H1 (cell line): ENCODE measurements around the gene OBSL1. TPM values are rescaled to one million over a fixed set of nuclear protein-coding genes. Genes with fewer than 3 reads are reported as not detected.

ENCODE experiments used
- RNF2 ChIP-seq: fragments of 200-900, 300-1000 bp; sonication (generic); IDR thresholded peaks from 2 replicates; pipeline ENCODE4 v1.7.1; 2016; ENCODE audit warnings: borderline replicate concordance, low read depth, mild to moderate bottlenecking, antibody characterized with exemption, low read length; ENCODE audit not compliant: poor library complexity, severe bottlenecking; ENCODE audit errors: missing control alignments
- SRF ChIP-seq: IDR thresholded peaks from 2 replicates; pipeline ENCODE4 v1.6.1; 2011; ENCODE audit warnings: mild to moderate bottlenecking, low read depth, low read length, moderate library complexity
- polyA plus RNA-seq, 7 experiments: library from polyadenylated mRNA; depleted of rRNA in 3 of 7; stranded (reverse) in 5 of 7; unstranded in 2 of 7; fragments of >200 nt in 5 of 7; fragments of 200-250 nt in 2 of 7; gene quantifications; 1 replicate in 5 of 7; 2 replicates in 1 of 7; 4 replicates in 1 of 7; pipeline versions ENCODE4 v1.2.1 to v1.2.3, GENCODE V29; 2011 to 2013; ENCODE audit warnings: missing spikeins in 2 of 7, mixed read lengths in 2 of 7
- total RNA-seq: library from RNA; stranded (reverse); fragmentation: NEBNext Ultra II Directional; extraction: Animal tissue kit (Norgen Biotek cat#: 25700); gene quantifications from 2 replicates; pipeline ENCODE4 v1.2.1, GENCODE V29; 2021
- TF ChIP-seq, protein P1 (sequence below): IDR thresholded peaks from 2 replicates; pipeline ENCODE4 v1.6.1; 2011; ENCODE audit warnings: low read length, improper control_type of control experiment
- TF ChIP-seq, protein P2 (sequence below): IDR thresholded peaks from 2 replicates; pipeline ENCODE4 v1.6.1; 2012; ENCODE audit warnings: low read length, inconsistent platforms
- TF ChIP-seq, protein P3 (sequence below): fragments of 300-600 bp; sonication (generic); IDR thresholded peaks from 2 replicates; pipeline ENCODE4 v1.7.1; 2012; ENCODE audit warnings: low read length, moderate library complexity, mild to moderate bottlenecking, inconsistent platforms; ENCODE audit not compliant: insufficient replicate concordance

The OBSL1 gene
- total and polyA plus RNA-seq, 2 of the 8 experiments (the other 6 are each of a cell fraction or from before 2014, with no cell fraction given) = 116 to 127 TPM

DNA sequence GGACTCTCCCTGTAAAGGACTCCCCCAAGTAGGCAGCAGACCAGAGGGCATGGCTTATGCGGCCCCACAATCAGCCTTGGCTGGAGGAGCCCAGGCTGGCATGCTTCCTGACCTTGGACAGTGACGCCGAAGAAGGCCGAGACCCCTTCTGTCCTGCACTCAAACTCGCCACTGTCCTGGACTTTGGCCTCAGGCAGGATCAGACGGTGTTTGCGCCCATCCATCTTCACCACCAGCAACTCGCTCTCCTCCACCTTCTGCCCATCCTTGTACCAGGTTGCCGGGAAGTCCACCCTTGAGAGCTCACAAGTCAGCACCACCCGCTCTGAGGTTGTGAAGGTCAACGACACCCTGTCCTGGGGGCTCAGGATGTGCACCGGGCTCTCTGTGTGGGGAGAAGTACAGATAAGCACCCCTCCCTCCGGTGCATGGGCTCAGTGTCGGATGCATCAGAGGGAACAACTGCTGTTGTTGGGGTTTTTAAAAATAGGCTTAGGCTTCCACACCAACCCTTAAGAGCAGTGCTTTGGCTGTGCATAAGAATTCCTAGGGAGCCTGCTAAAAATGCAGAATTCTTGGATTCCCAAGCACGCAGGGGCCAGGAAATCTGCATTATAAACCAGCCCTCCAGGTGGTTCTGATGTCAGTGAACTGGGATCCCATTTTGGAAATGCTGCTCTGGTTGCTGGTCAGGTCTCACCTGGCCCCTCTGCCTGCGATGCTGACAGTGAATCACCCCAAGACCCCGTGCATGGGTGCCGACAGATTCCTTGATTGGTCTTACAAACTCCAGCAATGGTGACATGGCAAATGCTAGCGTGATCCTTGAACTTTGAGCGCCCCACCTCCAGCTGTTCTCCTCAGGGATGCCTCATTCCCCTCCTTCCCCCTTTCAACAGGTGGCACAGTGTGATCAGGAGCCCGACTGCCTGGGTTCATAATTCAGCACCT, 5.9 kb downstream of the OBSL1 start (continued):
- TF ChIP-seq, protein P1, sequence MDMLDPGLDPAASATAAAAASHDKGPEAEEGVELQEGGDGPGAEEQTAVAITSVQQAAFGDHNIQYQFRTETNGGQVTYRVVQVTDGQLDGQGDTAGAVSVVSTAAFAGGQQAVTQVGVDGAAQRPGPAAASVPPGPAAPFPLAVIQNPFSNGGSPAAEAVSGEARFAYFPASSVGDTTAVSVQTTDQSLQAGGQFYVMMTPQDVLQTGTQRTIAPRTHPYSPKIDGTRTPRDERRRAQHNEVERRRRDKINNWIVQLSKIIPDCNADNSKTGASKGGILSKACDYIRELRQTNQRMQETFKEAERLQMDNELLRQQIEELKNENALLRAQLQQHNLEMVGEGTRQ = no peak
- TF ChIP-seq RNF2 (no peak), SRF (no peak)
- TF ChIP-seq, protein P2, sequence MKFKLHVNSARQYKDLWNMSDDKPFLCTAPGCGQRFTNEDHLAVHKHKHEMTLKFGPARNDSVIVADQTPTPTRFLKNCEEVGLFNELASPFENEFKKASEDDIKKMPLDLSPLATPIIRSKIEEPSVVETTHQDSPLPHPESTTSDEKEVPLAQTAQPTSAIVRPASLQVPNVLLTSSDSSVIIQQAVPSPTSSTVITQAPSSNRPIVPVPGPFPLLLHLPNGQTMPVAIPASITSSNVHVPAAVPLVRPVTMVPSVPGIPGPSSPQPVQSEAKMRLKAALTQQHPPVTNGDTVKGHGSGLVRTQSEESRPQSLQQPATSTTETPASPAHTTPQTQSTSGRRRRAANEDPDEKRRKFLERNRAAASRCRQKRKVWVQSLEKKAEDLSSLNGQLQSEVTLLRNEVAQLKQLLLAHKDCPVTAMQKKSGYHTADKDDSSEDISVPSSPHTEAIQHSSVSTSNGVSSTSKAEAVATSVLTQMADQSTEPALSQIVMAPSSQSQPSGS = no peak; the same call in 1 of the 2 replicates
- TF ChIP-seq, protein P3, sequence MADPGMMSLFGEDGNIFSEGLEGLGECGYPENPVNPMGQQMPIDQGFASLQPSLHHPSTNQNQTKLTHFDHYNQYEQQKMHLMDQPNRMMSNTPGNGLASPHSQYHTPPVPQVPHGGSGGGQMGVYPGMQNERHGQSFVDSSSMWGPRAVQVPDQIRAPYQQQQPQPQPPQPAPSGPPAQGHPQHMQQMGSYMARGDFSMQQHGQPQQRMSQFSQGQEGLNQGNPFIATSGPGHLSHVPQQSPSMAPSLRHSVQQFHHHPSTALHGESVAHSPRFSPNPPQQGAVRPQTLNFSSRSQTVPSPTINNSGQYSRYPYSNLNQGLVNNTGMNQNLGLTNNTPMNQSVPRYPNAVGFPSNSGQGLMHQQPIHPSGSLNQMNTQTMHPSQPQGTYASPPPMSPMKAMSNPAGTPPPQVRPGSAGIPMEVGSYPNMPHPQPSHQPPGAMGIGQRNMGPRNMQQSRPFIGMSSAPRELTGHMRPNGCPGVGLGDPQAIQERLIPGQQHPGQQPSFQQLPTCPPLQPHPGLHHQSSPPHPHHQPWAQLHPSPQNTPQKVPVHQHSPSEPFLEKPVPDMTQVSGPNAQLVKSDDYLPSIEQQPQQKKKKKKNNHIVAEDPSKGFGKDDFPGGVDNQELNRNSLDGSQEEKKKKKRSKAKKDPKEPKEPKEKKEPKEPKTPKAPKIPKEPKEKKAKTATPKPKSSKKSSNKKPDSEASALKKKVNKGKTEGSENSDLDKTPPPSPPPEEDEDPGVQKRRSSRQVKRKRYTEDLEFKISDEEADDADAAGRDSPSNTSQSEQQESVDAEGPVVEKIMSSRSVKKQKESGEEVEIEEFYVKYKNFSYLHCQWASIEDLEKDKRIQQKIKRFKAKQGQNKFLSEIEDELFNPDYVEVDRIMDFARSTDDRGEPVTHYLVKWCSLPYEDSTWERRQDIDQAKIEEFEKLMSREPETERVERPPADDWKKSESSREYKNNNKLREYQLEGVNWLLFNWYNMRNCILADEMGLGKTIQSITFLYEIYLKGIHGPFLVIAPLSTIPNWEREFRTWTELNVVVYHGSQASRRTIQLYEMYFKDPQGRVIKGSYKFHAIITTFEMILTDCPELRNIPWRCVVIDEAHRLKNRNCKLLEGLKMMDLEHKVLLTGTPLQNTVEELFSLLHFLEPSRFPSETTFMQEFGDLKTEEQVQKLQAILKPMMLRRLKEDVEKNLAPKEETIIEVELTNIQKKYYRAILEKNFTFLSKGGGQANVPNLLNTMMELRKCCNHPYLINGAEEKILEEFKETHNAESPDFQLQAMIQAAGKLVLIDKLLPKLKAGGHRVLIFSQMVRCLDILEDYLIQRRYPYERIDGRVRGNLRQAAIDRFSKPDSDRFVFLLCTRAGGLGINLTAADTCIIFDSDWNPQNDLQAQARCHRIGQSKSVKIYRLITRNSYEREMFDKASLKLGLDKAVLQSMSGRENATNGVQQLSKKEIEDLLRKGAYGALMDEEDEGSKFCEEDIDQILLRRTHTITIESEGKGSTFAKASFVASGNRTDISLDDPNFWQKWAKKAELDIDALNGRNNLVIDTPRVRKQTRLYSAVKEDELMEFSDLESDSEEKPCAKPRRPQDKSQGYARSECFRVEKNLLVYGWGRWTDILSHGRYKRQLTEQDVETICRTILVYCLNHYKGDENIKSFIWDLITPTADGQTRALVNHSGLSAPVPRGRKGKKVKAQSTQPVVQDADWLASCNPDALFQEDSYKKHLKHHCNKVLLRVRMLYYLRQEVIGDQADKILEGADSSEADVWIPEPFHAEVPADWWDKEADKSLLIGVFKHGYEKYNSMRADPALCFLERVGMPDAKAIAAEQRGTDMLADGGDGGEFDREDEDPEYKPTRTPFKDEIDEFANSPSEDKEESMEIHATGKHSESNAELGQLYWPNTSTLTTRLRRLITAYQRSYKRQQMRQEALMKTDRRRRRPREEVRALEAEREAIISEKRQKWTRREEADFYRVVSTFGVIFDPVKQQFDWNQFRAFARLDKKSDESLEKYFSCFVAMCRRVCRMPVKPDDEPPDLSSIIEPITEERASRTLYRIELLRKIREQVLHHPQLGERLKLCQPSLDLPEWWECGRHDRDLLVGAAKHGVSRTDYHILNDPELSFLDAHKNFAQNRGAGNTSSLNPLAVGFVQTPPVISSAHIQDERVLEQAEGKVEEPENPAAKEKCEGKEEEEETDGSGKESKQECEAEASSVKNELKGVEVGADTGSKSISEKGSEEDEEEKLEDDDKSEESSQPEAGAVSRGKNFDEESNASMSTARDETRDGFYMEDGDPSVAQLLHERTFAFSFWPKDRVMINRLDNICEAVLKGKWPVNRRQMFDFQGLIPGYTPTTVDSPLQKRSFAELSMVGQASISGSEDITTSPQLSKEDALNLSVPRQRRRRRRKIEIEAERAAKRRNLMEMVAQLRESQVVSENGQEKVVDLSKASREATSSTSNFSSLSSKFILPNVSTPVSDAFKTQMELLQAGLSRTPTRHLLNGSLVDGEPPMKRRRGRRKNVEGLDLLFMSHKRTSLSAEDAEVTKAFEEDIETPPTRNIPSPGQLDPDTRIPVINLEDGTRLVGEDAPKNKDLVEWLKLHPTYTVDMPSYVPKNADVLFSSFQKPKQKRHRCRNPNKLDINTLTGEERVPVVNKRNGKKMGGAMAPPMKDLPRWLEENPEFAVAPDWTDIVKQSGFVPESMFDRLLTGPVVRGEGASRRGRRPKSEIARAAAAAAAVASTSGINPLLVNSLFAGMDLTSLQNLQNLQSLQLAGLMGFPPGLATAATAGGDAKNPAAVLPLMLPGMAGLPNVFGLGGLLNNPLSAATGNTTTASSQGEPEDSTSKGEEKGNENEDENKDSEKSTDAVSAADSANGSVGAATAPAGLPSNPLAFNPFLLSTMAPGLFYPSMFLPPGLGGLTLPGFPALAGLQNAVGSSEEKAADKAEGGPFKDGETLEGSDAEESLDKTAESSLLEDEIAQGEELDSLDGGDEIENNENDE = peak; percentile 81
